Thoracic aorta (tissue), 2 donors: Measurements from ENCODE around the gene DOK3. TPM values are rescaled to one million over a fixed set of nuclear protein-coding genes. Genes with fewer than 3 reads are reported as not detected.

ENCODE experiments used
- ATAC-seq: fragments of 150-250 bp; one replicate; pipeline ENCODE4 v1.8.0; 2017; ENCODE audit warnings: low read depth; ENCODE audit not compliant: insufficient number of reproducible peaks, low FRiP score
- DNase-seq: peaks from one replicate; pipeline ENCODE4 v3.0.0-alpha.2; 2020; ENCODE audit warnings: low spot score
- H3K27ac ChIP-seq, 2 donors: fragments of 200-600 bp; sonication (generic); 1 replicate in 1 of 2; 2 replicates in 1 of 2; pipeline ENCODE4 v1.5.1; 2016; ENCODE audit warnings: mild to moderate bottlenecking in 2 of 2, moderate library complexity in 2 of 2
- H3K27me3 ChIP-seq: fragments of 200-600 bp; sonication (generic); replicated peaks from 2 replicates; pipeline ENCODE4 v1.6.0; 2016; ENCODE audit warnings: mild to moderate bottlenecking; ENCODE audit not compliant: insufficient read depth
- H3K36me3 ChIP-seq: fragments of 200-600 bp; sonication (generic); one replicate; pipeline ENCODE4 v1.5.1; 2016
- H3K4me1 ChIP-seq, 2 donors: fragments of 200-600 bp; sonication (generic); 1 replicate in 1 of 2; 2 replicates in 1 of 2; pipeline versions ENCODE4 v1.5.1 to v1.6.0; 2016; ENCODE audit warnings: low read depth in 2 of 2, mild to moderate bottlenecking in 1 of 2; ENCODE audit not compliant: control insufficient read depth in 1 of 2
- H3K4me3 ChIP-seq: fragments of 200-600 bp; sonication (generic); 2 replicates; pipeline ENCODE4 v1.5.1; 2016; ENCODE audit warnings: mild to moderate bottlenecking
- H3K9me3 ChIP-seq: fragments of 200-600 bp; sonication (generic); 2 replicates; pipeline ENCODE4 v1.5.1; 2016
- total RNA-seq, 2 donors: library from RNA; depleted of rRNA; stranded (reverse); fragments of >200 nt; gene quantifications; one replicate each; pipeline versions ENCODE4 v1.1.0 to v1.2.3, GENCODE V29; 2016
- TF ChIP-seq, protein P1 (sequence below): fragments of 200-600 bp; sonication (generic); IDR thresholded peaks from one replicate; pipeline ENCODE4 v1.5.1; 2019; ENCODE audit warnings: antibody characterized with exemption

DOK3 gene
- total RNA-seq, 2 donors from 2014 or later: 20.5 to 35.6 TPM

DNA sequence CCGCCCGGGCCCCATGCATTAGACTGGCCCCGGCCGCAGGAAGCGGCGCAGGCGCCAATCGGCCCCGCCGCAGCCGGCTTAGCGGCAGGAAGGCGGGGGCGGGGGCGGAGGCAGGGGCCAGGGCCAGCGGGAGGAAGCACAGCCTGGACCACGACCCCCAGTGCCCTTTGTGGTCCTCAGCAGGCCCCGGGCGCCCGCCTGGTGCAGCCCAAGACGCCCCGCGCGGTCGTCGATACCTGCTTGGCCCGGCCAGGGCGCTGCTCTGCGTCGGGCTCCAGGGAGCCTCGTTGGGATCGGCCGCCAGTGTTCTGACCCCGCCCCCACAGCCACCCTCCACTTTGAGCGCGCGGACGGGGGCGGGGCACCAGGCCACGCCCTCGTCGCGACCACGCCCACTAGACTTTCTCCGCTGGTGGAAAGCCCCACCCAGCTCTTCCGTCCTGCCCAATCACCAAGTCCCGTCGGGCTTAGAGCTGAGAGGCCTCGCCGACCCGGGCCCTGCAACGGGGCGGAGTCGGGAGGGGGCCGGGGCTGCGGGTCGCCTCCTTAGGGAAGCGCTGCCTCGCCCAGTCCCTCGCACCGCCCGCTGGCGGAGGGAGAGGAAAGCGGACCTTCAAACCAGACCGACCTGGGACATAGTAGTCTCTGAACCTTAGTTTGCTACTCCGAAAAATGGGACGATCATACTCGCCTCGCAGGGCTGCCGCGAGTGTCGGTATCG lies 12.2 kb downstream of the DOK3 start, which contains the start of gene PDLIM7:
Gene PDLIM7 (minus strand): TSS at position 313 of the 721 bp plus-strand sequence. CDS start 1,092 bp downstream, outside the sequence.
- Histone ChIP-seq H3K27me3 (no peaks in the 10 kb centered on the region), H3K4me1 (peaks cover 34 to 49% of the 10 kb centered on the region in 2 donors), H3K27ac (peak within 1 kb of the TSS; percentile 100), H3K36me3 (peaks cover 20% of the 10 kb centered on the region), H3K9me3 (no peaks in the 10 kb centered on the region), H3K4me3 (peak within 1 kb of the TSS; percentile 90)
- ATAC-seq: peak; percentile 41
- DNase-seq: peak; percentile 86
- TF ChIP-seq, protein P1, sequence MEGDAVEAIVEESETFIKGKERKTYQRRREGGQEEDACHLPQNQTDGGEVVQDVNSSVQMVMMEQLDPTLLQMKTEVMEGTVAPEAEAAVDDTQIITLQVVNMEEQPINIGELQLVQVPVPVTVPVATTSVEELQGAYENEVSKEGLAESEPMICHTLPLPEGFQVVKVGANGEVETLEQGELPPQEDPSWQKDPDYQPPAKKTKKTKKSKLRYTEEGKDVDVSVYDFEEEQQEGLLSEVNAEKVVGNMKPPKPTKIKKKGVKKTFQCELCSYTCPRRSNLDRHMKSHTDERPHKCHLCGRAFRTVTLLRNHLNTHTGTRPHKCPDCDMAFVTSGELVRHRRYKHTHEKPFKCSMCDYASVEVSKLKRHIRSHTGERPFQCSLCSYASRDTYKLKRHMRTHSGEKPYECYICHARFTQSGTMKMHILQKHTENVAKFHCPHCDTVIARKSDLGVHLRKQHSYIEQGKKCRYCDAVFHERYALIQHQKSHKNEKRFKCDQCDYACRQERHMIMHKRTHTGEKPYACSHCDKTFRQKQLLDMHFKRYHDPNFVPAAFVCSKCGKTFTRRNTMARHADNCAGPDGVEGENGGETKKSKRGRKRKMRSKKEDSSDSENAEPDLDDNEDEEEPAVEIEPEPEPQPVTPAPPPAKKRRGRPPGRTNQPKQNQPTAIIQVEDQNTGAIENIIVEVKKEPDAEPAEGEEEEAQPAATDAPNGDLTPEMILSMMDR: no peak

DNA sequence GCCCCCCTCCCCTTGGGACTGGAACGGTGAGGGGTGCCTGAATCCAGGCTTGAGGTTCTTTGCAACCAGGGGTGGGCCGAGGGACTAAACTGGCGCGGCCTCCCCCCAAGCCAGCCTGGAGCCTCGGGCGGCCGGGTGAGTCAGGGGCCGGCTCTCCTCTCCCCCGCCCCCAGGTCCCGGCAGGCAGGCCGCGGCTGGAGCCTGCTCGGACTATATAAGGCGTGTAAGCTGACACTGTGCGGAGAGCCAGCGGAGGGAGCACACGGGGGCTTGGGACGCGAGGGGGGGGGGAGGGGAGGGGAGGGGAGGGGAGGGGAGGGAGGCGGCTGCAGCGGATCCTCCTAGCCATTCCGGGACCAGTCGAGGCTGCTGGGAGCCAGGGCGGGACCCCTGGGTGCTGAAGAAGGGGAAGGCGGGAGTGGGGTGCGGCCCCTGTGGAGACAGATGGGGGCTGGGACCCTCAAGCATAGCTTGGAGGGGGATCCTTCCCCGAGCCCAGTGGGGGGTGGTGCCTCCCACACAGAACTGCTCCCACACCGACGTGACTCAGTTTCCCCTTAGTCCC lies 12.8 kb downstream of the DOK3 start:
- H3K36me3 ChIP-seq: peaks cover 26% of the 10 kb centered on the region
- no peaks in the 10 kb centered on the region for H3K9me3 ChIP-seq
- ATAC-seq (peak; percentile 17), DNase-seq (peak; percentile 86)
- peak overlapping the region; percentile 100 for H3K27ac ChIP-seq
- H3K27me3 ChIP-seq: no peaks in the 10 kb centered on the region
- TF ChIP-seq, protein P1: no peak
- peaks cover 40 to 56% of the 10 kb centered on the region in 2 donors for H3K4me1 ChIP-seq
- H3K4me3 ChIP-seq: peak overlapping the region; percentile 90

DNA sequence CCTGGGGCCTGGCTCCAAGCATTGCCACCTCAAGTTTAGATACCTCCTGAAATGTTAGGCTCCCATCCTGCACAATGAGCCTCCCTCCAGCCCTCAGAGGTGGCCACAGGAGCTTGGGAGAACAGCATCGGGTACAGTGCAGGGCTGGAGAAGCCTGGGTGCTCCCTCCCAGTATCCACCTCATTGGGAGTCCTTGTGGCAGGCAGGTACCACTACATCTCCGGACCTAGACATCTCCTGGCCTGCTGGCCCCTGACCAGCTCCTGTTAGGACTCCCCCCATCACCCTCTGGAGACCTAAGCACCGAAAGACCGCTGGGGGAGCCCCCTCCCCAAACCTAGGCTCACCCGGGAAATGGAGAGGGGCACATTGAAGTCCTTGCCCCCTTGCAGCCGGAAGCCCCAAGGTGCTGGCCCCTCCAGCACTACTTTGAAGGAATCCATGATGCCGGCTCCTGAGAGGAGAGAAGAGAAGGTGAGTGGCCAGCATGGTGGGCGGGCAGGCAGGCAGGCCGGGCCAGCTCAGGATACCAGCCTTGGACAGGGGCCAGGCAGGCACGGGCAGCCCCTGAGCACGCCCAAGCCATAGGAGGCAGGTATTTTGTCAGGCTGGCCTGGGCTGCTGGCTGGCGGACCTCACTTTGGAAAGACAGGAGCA lies 13.4 kb downstream of the DOK3 start:
- ATAC-seq (no peak), DNase-seq (no peak)
- Histone ChIP-seq H3K4me3 (peak overlapping the region; percentile 90), H3K4me1 (peaks cover 40 to 61% of the 10 kb centered on the region in 2 donors), H3K9me3 (no peaks in the 10 kb centered on the region), H3K27me3 (no peaks in the 10 kb centered on the region), H3K36me3 (peaks cover 27% of the 10 kb centered on the region), H3K27ac (peak overlapping the region; percentile 100)
- TF ChIP-seq, protein P1: peak; percentile 48

DNA sequence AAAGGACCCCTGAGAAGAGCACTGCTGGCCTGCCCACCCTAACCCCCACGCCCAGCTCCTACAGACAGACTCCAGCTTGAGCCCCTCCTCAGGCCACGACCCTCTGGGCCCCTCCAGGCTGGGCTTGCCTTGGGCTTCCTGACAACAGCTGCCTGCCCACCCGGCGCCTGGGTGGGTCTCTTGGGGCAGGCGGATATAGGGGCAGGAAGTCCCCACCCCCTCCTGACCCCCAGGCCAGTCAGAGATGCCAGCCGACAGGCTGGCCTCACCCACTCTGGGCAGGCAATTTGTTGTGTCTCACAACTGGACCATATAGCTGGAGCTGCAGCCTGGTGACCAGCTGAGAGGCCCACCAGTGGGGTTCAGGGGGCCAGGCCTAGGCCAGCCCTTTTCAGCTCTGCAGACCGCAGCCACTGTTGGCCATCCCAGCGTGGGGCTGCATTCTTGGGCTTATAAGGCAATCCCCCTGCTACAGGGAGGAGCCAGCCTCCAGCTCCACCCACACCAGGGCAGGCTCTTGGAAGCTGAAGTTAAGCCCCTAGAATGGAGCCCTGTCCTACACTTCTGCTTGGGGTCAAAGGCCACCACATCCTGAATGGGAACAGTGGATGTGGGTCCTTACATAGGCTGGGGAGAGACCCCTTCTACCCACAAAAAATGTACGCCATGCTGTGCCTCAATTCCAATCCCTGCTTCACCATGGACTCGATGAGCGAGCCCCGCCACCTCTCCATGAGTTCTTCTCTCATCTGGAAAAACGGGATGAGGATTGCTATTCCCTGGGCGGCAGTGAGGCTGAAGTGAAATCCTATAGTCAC lies 14.2 kb downstream of the DOK3 start:
- Histone ChIP-seq H3K9me3 (no peaks in the 10 kb centered on the region), H3K36me3 (peaks cover 34% of the 10 kb centered on the region), H3K27me3 (no peaks in the 10 kb centered on the region), H3K4me1 (peaks cover 48 to 68% of the 10 kb centered on the region in 2 donors), H3K27ac (peak overlapping the region; percentile 100), H3K4me3 (peak overlapping the region; percentile 90)
- DNase-seq (peak; percentile 76), ATAC-seq (peak; percentile 10)
- TF ChIP-seq, protein P1: no peak
